Measurements from ENCODE around the gene VRK3.
"Not testable (repeated sequence)": the region's sequence is repeated elsewhere in the genome, so short reads cannot be mapped to it uniquely, and the experiment has no call there.

The VRK3 gene

DNA sequence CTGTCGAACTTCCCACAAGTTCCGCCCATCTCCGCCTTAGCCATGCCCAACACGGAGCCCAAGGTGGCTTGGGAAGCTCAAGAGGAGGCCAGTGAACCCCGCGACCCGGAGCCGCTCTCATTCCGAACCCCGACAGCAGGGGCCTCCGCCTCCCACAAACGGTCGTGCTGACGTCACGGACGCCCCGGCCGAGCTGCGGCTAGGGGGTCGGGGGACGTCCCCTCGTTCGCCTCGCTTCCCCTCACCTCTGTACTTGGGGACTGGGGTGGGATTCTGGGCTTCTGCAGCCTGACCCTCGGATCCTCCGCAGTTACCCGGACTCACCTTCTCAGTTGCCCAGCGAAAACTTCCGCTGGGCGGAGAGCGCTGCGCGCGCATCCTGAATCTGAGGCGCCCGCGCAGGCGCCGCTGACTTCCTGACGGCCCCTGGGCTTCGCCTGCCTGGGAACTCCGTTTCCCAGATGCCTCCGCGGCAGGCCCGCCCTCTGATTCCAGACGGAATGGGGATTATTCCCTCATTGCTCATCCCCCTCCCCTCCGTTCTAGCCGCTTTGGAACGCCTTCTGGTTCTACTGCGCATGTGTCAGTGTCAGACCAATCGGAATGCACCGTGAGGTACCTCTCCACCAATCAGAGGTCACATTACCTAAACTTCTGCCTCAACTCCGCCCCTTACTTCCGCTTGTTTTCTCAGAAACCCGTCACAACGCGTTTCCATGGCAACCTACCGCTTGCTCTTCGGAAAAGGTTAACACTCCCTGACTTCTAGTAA, at the start of gene VRK3:
TSS of gene VRK3 (minus strand) at position 351 of the 772 bp plus-strand sequence. CDS start 9,210 bp downstream, outside the sequence.
- H3K4me3 ChIP-seq (ENCODE audit: low read depth, low read length) = peak within 1 kb of the TSS; percentile 100
- no peak for TF ChIP-seq CTCF (IDR thresholded peaks at IDR 0.05; ENCODE audit: insufficient read depth, low read length, missing control alignments)
- ChIA-PET CTCF (interaction anchor here (0.9 to 1.0 kb wide), 3 partner anchors 10 to 87 kb away, joined by 3 read pairs; no protein-coding TSS in a partner anchor), POLR2A (no interaction called here)
- peak; percentile 98 for DNase-seq (ENCODE audit: low read depth, low spot score)

- POLR2A ChIA-PET; H3K4me3 ChIP-seq (ENCODE audit: low read depth, low read length); CTCF ChIA-PET; DNase-seq (ENCODE audit: low read depth, low spot score): not testable (repeated sequence)
Measured at GRCh38 chr19:50068382-50068781, 43.2 kb upstream of the VRK3 start.

DNA sequence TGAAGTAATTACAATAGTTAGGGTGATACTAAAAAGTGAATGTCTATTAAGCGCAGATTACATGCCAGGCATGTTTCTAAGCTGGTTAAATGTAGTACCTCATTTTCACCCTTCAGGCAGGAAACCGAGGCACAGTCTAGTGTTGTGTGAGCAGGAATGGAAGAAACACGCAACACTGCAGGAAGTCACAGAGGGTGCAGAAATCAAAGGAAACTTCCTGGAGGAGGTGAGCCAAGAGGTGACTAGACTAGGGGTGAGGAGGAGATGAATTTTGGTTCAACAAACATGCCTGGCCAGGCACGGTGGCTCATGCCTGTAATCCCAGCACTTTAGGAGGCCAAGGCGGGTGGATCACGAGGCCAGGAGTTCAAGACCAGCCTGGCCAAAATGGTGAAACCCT, 42.4 kb upstream of the VRK3 start:
- DNase-seq (ENCODE audit: low read depth, low spot score) = no peak
- ChIA-PET POLR2A (no interaction called here), CTCF (no interaction called here)
- no peak overlapping the region for H3K4me3 ChIP-seq (ENCODE audit: low read depth, low read length)
- no peak for TF ChIP-seq CTCF (IDR thresholded peaks at IDR 0.05; ENCODE audit: insufficient read depth, low read length, missing control alignments)

DNA sequence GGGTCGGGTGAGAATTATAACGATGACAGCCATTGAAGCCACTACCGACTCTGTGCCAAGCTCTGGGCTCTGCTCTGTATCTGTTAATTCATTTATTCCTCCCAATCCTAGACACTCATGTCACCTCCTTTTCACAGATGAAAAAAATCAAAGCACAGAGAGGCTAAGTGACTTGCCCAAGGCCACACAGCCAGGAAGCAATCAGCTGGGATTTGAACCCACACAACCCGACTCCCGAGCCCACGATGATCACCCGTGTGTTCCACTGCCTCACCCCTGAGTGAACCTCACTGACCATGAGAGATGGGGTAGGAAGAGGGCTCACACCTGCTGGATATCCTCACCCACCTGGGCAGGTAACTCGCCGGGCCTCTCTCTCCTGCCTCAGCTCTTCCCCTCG, 40.8 kb upstream of the VRK3 start:
- ChIA-PET CTCF (no interaction called here), POLR2A (no interaction called here)
- H3K4me3 ChIP-seq (ENCODE audit: low read depth, low read length) = no peak overlapping the region
- TF ChIP-seq CTCF (IDR thresholded peaks at IDR 0.05; ENCODE audit: insufficient read depth, low read length, missing control alignments) = no peak
- no peak for DNase-seq (ENCODE audit: low read depth, low spot score)

DNA sequence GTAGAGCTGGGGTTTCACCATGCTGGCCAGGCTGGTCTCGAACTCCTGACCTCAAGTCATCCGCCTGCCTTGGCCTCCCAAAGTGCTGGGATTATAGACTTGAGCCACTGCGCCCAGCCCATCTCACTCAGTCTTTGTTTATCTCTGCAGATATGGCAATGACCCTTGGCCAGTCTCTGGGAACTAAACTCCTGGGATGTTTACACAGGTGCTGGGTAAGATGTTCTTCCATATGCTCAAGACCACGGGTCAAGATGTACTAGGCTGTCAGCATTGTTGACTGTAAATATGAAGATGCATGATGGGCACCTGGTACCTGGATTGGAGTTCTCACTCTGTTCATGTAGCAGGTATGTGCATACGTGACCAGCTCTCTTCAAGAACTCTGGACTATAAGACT, 36.5 kb upstream of the VRK3 start:
- TF ChIP-seq CTCF (IDR thresholded peaks at IDR 0.05; ENCODE audit: insufficient read depth, low read length, missing control alignments) = no peak
- ChIA-PET POLR2A (no interaction called here), CTCF (no interaction called here)
- DNase-seq (ENCODE audit: low read depth, low spot score) = no peak
- H3K4me3 ChIP-seq (ENCODE audit: low read depth, low read length) = no peak overlapping the region

- DNase-seq (ENCODE audit: low read depth, low spot score) = no peak
- no peak overlapping the region for H3K4me3 ChIP-seq (ENCODE audit: low read depth, low read length)
- TF ChIP-seq CTCF (IDR thresholded peaks at IDR 0.05; ENCODE audit: insufficient read depth, low read length, missing control alignments) = no peak
- CTCF ChIA-PET = interaction anchor here (1.4 kb wide), 1 partner anchor 11 kb away, joined by 4 read pairs; no protein-coding TSS in a partner anchor
- POLR2A ChIA-PET = no interaction called here
Measured at GRCh38 chr19:50060107-50060506, 34.9 kb upstream of the VRK3 start.

DNA sequence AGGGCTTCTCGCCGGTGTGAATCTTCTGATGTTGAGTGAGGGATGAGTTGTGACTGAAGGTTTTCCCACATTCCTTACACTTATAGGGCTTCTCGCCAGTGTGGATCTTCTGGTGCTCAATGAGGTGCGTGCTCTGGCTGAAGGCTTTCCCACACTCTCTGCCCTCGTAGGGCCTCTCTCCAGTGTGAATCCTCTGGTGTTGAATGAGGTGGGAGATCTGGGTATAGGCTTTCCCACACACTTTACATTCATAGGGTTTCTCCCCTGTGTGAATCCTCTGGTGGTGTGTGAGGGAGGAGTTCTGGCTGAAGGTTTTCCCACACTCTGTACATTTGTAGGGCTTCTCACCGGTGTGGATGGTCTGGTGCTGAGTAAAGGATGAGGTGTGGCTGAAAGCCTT, 33.9 kb upstream of the VRK3 start:
- H3K4me3 ChIP-seq (ENCODE audit: low read depth, low read length) = no peak overlapping the region
- CTCF ChIA-PET = interaction anchor here (1.4 kb wide), 1 partner anchor 10 kb away, joined by 4 read pairs; no protein-coding TSS in a partner anchor
- POLR2A ChIA-PET = no interaction called here
- no peak for TF ChIP-seq CTCF (IDR thresholded peaks at IDR 0.05; ENCODE audit: insufficient read depth, low read length, missing control alignments)
- DNase-seq (ENCODE audit: low read depth, low spot score) = no peak
